HS-5 (cell line): ENCODE measurements around the gene CAMTA1.
"Not testable (repeated sequence)": the region's sequence is repeated elsewhere in the genome, so short reads cannot be mapped to it uniquely, and the experiment has no call there.

ENCODE experiments used
- DNase-seq: peaks from one replicate; pipeline ENCODE4 v3.0.0-alpha.2; 2012; ENCODE audit warnings: low read depth

The CAMTA1 gene

GRCh38 chr1:6810146-6810734 lies 25.0 kb downstream of the CAMTA1 start:
- not testable (repeated sequence) for DNase-seq

- DNase-seq: no peak
Observed at GRCh38 chr1:6811583-6811982, 26.3 kb downstream of the CAMTA1 start.

GRCh38 chr1:6813165-6813564 lies 27.9 kb downstream of the CAMTA1 start:
- DNase-seq: no peak

- DNase-seq: no peak
Observed at GRCh38 chr1:6815726-6816125, 30.5 kb downstream of the CAMTA1 start.

- DNase-seq: no peak
Observed at GRCh38 chr1:6819246-6820040, 34.2 kb downstream of the CAMTA1 start.

- DNase-seq: no peak
Observed at GRCh38 chr1:6820899-6821298, 35.6 kb downstream of the CAMTA1 start.

GRCh38 chr1:6822530-6823359 lies 37.5 kb downstream of the CAMTA1 start:
- DNase-seq: no peak

- DNase-seq: no peak
Observed at GRCh38 chr1:6823793-6824192, 38.5 kb downstream of the CAMTA1 start.

GRCh38 chr1:6824665-6825368 lies 39.6 kb downstream of the CAMTA1 start:
- no peak for DNase-seq

GRCh38 chr1:6825828-6826227 lies 40.6 kb downstream of the CAMTA1 start:
- no peak for DNase-seq

- DNase-seq: no peak
Observed at GRCh38 chr1:6827079-6827478, 41.8 kb downstream of the CAMTA1 start.

- DNase-seq: no peak
Observed at GRCh38 chr1:6827630-6828165, 42.4 kb downstream of the CAMTA1 start.

- DNase-seq: no peak
Observed at GRCh38 chr1:6831366-6831765, 46.1 kb downstream of the CAMTA1 start.

GRCh38 chr1:6832006-6832405 lies 46.8 kb downstream of the CAMTA1 start:
- not testable (repeated sequence) for DNase-seq

GRCh38 chr1:6832531-6833188 lies 47.4 kb downstream of the CAMTA1 start:
- DNase-seq: no peak

- no peak for DNase-seq
Observed at GRCh38 chr1:6833804-6834203, 48.5 kb downstream of the CAMTA1 start.

GRCh38 chr1:6834366-6834765 lies 49.1 kb downstream of the CAMTA1 start:
- DNase-seq: no peak

GRCh38 chr1:6835139-6835538 lies 49.9 kb downstream of the CAMTA1 start:
- no peak for DNase-seq

- no peak for DNase-seq
Observed at GRCh38 chr1:6842301-6842700, 57.0 kb downstream of the CAMTA1 start.

- DNase-seq: not testable (repeated sequence)
Observed at GRCh38 chr1:6845786-6846185, 60.5 kb downstream of the CAMTA1 start.

GRCh38 chr1:6848816-6849215 lies 63.6 kb downstream of the CAMTA1 start:
- DNase-seq: no peak
